Type B pancreatic cell (in vitro differentiated cells): ENCODE measurements around the gene PKD1. TPM values are rescaled to one million over a fixed set of nuclear protein-coding genes. Genes with fewer than 3 reads are reported as not detected.
A peak's percentile ranks its signal among the peaks of the same experiment; 100 is the strongest.

Experiments used
- DNase-seq: peaks from one replicate; pipeline ENCODE4 v3.0.0; 2021; ENCODE audit warnings: mixed read lengths; ENCODE audit not compliant: unreplicated experiment; ENCODE audit errors: extremely low spot score
- H3K27ac Mint-ChIP-seq: 2 replicates; pipeline ENCODE4 v1.8.0; 2021; ENCODE audit warnings: mild to moderate bottlenecking, mixed read lengths
- H3K27me3 Mint-ChIP-seq: 2 replicates; pipeline ENCODE4 v1.8.0; 2021; ENCODE audit warnings: mixed read lengths
- H3K36me3 Mint-ChIP-seq: 2 replicates; pipeline ENCODE4 v1.8.0; 2021; ENCODE audit warnings: mixed read lengths
- H3K4me1 Mint-ChIP-seq: one replicate; pipeline ENCODE4 v1.8.0; 2021; ENCODE audit warnings: mixed read lengths; ENCODE audit not compliant: unreplicated experiment
- H3K4me3 Mint-ChIP-seq: 2 replicates; pipeline ENCODE4 v1.8.0; 2021; ENCODE audit warnings: mild to moderate bottlenecking, mixed read lengths
- H3K9me3 Mint-ChIP-seq: 2 replicates; pipeline ENCODE4 v1.8.0; 2021; ENCODE audit warnings: mixed read lengths
- total RNA-seq: library from RNA; stranded (reverse); gene quantifications from 2 replicates; pipeline ENCODE4 v1.2.1, GENCODE V29; 2021; ENCODE audit warnings: low replicate concordance
- TF ChIP-seq, protein P1 (sequence below): fragments of 200-600 bp; sonication (generic); conservative IDR thresholded peaks from 2 replicates; pipeline ENCODE4 v1.5.0; 2021; ENCODE audit warnings: antibody characterized with exemption, mild to moderate bottlenecking

The PKD1 gene
- total RNA-seq, 1 donor from 2014 or later: 131 TPM

DNA sequence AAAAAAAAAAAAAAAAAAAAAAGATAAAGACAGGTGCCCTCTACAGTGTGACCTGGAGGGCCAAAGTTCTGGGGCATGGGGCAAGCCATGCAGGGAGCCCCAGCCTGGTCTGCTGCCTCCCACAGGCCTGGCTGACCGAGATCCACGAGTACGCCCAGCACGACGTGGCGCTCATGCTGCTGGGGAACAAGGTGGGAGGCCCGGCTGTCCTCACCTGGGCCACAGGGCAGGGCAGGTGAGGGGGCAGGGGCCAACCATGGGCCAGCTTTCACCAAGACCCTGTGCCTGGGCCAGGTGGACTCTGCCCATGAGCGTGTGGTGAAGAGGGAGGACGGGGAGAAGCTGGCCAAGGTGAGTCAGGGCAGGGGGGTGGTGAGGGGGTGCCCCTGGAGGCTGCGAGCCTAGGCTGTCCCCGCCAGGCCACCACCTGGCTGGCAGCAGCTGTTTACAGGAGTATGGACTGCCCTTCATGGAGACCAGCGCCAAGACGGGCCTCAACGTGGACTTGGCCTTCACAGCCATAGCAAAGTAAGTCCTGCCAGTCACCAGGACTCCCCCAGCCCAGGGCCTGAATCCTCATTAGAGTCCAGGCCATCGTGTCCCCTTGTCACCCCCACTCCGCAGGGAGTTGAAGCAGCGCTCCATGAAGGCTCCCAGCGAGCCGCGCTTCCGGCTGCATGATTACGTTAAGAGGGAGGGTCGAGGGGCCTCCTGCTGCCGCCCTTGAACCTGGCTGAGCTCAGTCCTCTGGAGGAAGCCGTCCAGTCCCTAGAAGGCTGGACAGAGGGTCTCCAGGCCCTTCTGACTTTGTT lies 17.2 kb upstream of the PKD1 start:
- TF ChIP-seq, protein P1, sequence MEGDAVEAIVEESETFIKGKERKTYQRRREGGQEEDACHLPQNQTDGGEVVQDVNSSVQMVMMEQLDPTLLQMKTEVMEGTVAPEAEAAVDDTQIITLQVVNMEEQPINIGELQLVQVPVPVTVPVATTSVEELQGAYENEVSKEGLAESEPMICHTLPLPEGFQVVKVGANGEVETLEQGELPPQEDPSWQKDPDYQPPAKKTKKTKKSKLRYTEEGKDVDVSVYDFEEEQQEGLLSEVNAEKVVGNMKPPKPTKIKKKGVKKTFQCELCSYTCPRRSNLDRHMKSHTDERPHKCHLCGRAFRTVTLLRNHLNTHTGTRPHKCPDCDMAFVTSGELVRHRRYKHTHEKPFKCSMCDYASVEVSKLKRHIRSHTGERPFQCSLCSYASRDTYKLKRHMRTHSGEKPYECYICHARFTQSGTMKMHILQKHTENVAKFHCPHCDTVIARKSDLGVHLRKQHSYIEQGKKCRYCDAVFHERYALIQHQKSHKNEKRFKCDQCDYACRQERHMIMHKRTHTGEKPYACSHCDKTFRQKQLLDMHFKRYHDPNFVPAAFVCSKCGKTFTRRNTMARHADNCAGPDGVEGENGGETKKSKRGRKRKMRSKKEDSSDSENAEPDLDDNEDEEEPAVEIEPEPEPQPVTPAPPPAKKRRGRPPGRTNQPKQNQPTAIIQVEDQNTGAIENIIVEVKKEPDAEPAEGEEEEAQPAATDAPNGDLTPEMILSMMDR: no peak
- Mint-ChIP-seq H3K27me3 (peaks cover 3% of the 10 kb centered on the region), H3K27ac (peak overlapping the region; percentile 91), H3K4me3 (peak overlapping the region; percentile 93), H3K9me3 (no peaks in the 10 kb centered on the region), H3K36me3 (peaks cover 4% of the 10 kb centered on the region), H3K4me1 (peaks cover 25% of the 10 kb centered on the region)
- DNase-seq: no peak

DNA sequence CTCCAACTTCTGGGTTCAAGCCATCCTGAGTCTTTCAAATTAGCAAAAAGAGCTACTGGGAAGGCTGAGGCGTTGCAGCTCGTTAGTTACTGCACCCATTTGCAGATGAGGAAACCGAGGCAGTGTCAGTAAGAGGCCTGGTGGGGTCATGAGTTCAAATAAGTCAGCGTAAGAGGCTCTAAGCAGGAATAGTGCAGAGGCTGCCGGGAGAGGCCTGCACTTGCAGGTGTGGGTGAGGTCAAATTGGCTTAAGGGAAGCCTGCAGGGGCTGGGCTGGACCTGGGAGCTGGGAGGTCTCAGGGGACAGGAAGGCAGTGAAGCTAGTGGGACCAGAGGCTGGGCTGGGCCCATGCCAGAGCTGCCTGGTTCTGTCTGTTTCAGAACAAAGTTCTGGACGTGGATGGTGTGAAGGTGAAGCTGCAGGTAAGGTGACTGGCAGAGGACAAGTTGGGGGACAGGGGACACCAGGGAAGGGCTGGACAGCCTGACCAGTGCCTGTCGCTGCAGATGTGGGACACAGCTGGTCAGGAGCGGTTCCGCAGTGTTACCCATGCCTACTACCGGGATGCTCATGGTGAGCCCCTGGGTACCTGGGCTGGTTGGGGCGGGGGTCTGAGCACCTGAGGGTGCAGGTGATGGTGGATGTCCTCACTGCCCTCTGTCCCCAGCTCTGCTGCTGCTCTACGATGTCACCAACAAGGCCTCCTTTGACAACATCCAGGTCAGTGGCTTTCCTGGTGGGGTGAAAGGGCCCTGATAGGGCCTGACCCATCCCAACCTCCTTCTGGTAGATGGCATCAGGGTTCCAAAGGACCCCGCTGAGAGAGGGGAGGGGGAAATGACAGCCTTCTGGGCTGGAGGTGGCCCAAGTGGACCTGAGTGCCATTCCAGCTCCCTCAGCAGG lies 15.7 kb upstream of the PKD1 start:
- Mint-ChIP-seq H3K27ac (peak overlapping the region; percentile 68), H3K4me3 (peak overlapping the region; percentile 78), H3K36me3 (peaks cover 4% of the 10 kb centered on the region), H3K27me3 (peaks cover 3% of the 10 kb centered on the region), H3K9me3 (no peaks in the 10 kb centered on the region), H3K4me1 (peaks cover 14% of the 10 kb centered on the region)
- TF ChIP-seq, protein P1: no peak
- DNase-seq: no peak

DNA sequence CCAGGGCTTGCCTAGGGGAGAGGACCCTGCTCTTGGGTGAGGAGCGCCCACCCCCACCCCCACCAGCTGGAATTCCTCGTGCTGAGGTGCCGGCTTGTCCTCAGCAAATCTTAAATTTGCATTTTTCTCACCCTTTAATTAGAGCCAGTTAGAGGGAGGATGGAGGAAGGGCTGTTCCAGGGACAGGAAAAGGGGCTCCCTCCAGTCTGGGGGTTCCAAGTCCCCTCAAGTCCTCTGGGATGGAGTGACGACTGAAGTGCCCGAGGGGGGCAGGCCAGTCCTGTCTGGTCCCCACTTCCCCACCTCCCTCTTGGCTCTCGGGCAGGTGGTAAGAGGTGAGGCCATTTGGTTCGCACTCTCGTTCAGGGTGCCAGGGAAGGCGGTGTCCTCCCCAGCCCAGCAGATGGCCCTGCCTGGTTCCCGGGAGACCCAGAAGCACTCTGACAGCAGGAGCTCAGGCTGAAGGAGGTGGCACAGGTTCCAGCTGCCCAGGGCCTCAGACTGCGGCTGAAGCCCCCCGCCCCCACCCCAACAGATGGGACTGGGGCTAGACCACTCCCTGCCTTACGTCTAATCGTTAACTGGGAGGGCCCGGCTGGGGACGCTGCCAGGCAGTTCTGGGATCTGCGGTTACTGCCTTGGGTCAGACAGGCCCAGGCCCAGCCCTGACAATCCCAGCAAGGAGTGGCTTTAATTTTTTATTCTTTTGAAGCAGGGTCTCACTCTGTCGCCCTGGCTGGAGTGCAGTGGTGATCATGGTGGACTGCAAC lies 14.9 kb upstream of the PKD1 start:
- TF ChIP-seq, protein P1: no peak
- Mint-ChIP-seq H3K27me3 (peaks cover 3% of the 10 kb centered on the region), H3K27ac (peak overlapping the region; percentile 68), H3K4me3 (peak overlapping the region; percentile 78), H3K4me1 (peaks cover 15% of the 10 kb centered on the region), H3K9me3 (no peaks in the 10 kb centered on the region), H3K36me3 (peaks cover 4% of the 10 kb centered on the region)
- DNase-seq: no peak

DNA sequence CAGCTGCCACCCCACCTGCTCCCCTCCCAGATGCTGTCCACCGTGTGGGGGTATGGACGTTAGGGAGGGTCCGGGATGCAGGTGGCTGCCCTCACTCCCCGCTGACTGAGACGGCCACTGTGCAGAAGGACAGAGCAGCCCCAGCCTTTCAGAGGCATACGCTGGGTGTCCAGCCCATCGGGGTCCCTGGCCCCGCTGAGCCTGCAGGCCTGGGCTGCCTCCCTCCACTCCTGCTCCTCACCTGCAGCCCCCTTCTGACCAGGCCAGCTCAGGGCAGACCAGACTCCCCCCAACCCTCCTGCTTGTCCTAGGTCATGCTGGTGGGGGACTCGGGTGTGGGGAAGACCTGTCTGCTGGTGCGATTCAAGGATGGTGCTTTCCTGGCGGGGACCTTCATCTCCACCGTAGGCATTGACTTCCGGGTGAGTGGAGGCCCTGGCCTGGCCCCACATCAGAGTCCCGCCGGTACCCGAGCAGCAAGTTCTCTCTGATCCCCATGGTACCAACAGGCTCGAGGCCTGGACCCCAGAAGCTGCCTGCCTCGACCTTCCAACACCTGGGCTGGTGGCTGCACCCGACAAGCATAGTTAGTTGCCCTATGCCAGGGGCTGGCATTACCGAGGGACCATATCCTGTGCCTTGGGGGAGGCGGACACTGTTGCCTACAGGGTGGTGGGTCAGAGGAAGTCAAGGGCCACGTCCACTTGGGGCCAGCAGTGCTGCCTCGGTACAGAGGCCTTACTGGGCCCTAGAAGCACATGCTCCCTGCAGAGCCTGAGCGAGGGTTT lies 14.1 kb upstream of the PKD1 start:
- Mint-ChIP-seq H3K27me3 (no peaks in the 10 kb centered on the region), H3K36me3 (no peaks in the 10 kb centered on the region), H3K4me1 (peaks cover 15% of the 10 kb centered on the region), H3K4me3 (peak overlapping the region; percentile 77), H3K9me3 (no peaks in the 10 kb centered on the region), H3K27ac (peak overlapping the region; percentile 36)
- DNase-seq: no peak
- TF ChIP-seq, protein P1: no peak
